ENCODE measurements around the gene CHODL.

CHODL gene

GRCh38 chr21:18249672-18250071, 5.0 kb downstream of the CHODL start:
- Histone ChIP-seq H3K4me1 (ENCODE audit: control insufficient read depth in 5 of 5, insufficient read depth in 5 of 5, low read length in 5 of 5) (peaks cover 0 to 33% (median 22%) of the 10 kb centered on the region in 5 donors), H3K9ac (ENCODE audit: low read length in 5 of 5) (no peak overlapping the region), H3K27ac (ENCODE audit: low read depth, low read length) (no peak overlapping the region), H3K27me3 (ENCODE audit: control insufficient read depth in 5 of 5, insufficient read depth in 4 of 5, low read length in 5 of 5) (peaks cover 0 to 13% (median 3%) of the 10 kb centered on the region in 5 donors), H3K36me3 (ENCODE audit: control insufficient read depth in 5 of 5, insufficient read depth in 5 of 5, low read length in 5 of 5) (no peaks in the 10 kb centered on the region), H3K9me3 (ENCODE audit: control insufficient read depth in 5 of 5, low read length in 5 of 5) (no peaks in the 10 kb centered on the region), H3K4me3 (ENCODE audit: low read depth in 1 of 5, low read length in 5 of 5) (no peak overlapping the region)

GRCh38 chr21:18251065-18251464, 6.4 kb downstream of the CHODL start:
- H3K27ac ChIP-seq (ENCODE audit: low read depth, low read length), result no peak overlapping the region
- no peaks in the 10 kb centered on the region for H3K36me3 ChIP-seq (ENCODE audit: control insufficient read depth in 5 of 5, insufficient read depth in 5 of 5, low read length in 5 of 5)
- H3K4me1 ChIP-seq (ENCODE audit: control insufficient read depth in 5 of 5, insufficient read depth in 5 of 5, low read length in 5 of 5), result peaks cover 0 to 21% (median 9%) of the 10 kb centered on the region in 5 donors
- H3K9ac ChIP-seq (ENCODE audit: low read length in 5 of 5), result no peak overlapping the region
- H3K27me3 ChIP-seq (ENCODE audit: control insufficient read depth in 5 of 5, insufficient read depth in 4 of 5, low read length in 5 of 5), result no peaks in the 10 kb centered on the region
- no peaks in the 10 kb centered on the region for H3K9me3 ChIP-seq (ENCODE audit: control insufficient read depth in 5 of 5, low read length in 5 of 5)
- no peak overlapping the region for H3K4me3 ChIP-seq (ENCODE audit: low read depth in 1 of 5, low read length in 5 of 5)

GRCh38 chr21:18252256-18252655, 7.6 kb downstream of the CHODL start:
- peak overlapping the region in 1 of 5 donors; percentile 22 for H3K9ac ChIP-seq (ENCODE audit: low read length in 5 of 5)
- H3K27ac ChIP-seq (ENCODE audit: low read depth, low read length), result no peak overlapping the region
- no peaks in the 10 kb centered on the region for H3K27me3 ChIP-seq (ENCODE audit: control insufficient read depth in 5 of 5, insufficient read depth in 4 of 5, low read length in 5 of 5)
- H3K4me3 ChIP-seq (ENCODE audit: low read depth in 1 of 5, low read length in 5 of 5), result peak overlapping the region in 1 of 5 donors; percentile 9
- H3K4me1 ChIP-seq (ENCODE audit: control insufficient read depth in 5 of 5, insufficient read depth in 5 of 5, low read length in 5 of 5), result peaks cover 0 to 21% (median 9%) of the 10 kb centered on the region in 5 donors
- H3K9me3 ChIP-seq (ENCODE audit: control insufficient read depth in 5 of 5, low read length in 5 of 5), result no peaks in the 10 kb centered on the region
- no peaks in the 10 kb centered on the region for H3K36me3 ChIP-seq (ENCODE audit: control insufficient read depth in 5 of 5, insufficient read depth in 5 of 5, low read length in 5 of 5)

GRCh38 chr21:18252680-18253079, 8.0 kb downstream of the CHODL start:
- no peaks in the 10 kb centered on the region for H3K9me3 ChIP-seq (ENCODE audit: control insufficient read depth in 5 of 5, low read length in 5 of 5)
- peak overlapping the region in 1 of 5 donors; percentile 22 for H3K9ac ChIP-seq (ENCODE audit: low read length in 5 of 5)
- H3K36me3 ChIP-seq (ENCODE audit: control insufficient read depth in 5 of 5, insufficient read depth in 5 of 5, low read length in 5 of 5), result no peaks in the 10 kb centered on the region
- H3K4me3 ChIP-seq (ENCODE audit: low read depth in 1 of 5, low read length in 5 of 5), result peak overlapping the region in 1 of 5 donors; percentile 9
- no peaks in the 10 kb centered on the region for H3K27me3 ChIP-seq (ENCODE audit: control insufficient read depth in 5 of 5, insufficient read depth in 4 of 5, low read length in 5 of 5)
- H3K4me1 ChIP-seq (ENCODE audit: control insufficient read depth in 5 of 5, insufficient read depth in 5 of 5, low read length in 5 of 5), result peaks cover 0 to 21% (median 9%) of the 10 kb centered on the region in 5 donors
- no peak overlapping the region for H3K27ac ChIP-seq (ENCODE audit: low read depth, low read length)

GRCh38 chr21:18253221-18253620, 8.6 kb downstream of the CHODL start:
- H3K27ac ChIP-seq (ENCODE audit: low read depth, low read length), result no peak overlapping the region
- H3K4me3 ChIP-seq (ENCODE audit: low read depth in 1 of 5, low read length in 5 of 5), result no peak overlapping the region
- peaks cover 0 to 21% (median 9%) of the 10 kb centered on the region in 5 donors for H3K4me1 ChIP-seq (ENCODE audit: control insufficient read depth in 5 of 5, insufficient read depth in 5 of 5, low read length in 5 of 5)
- H3K9me3 ChIP-seq (ENCODE audit: control insufficient read depth in 5 of 5, low read length in 5 of 5), result no peaks in the 10 kb centered on the region
- no peaks in the 10 kb centered on the region for H3K27me3 ChIP-seq (ENCODE audit: control insufficient read depth in 5 of 5, insufficient read depth in 4 of 5, low read length in 5 of 5)
- H3K36me3 ChIP-seq (ENCODE audit: control insufficient read depth in 5 of 5, insufficient read depth in 5 of 5, low read length in 5 of 5), result no peaks in the 10 kb centered on the region
- no peak overlapping the region for H3K9ac ChIP-seq (ENCODE audit: low read length in 5 of 5)

- peaks cover 0 to 21% (median 9%) of the 10 kb centered on the region in 5 donors for H3K4me1 ChIP-seq (ENCODE audit: control insufficient read depth in 5 of 5, insufficient read depth in 5 of 5, low read length in 5 of 5)
- H3K36me3 ChIP-seq (ENCODE audit: control insufficient read depth in 5 of 5, insufficient read depth in 5 of 5, low read length in 5 of 5), result no peaks in the 10 kb centered on the region
- H3K9me3 ChIP-seq (ENCODE audit: control insufficient read depth in 5 of 5, low read length in 5 of 5), result no peaks in the 10 kb centered on the region
- H3K4me3 ChIP-seq (ENCODE audit: low read depth in 1 of 5, low read length in 5 of 5), result no peak overlapping the region
- no peak overlapping the region for H3K27ac ChIP-seq (ENCODE audit: low read depth, low read length)
- no peak overlapping the region for H3K9ac ChIP-seq (ENCODE audit: low read length in 5 of 5)
- H3K27me3 ChIP-seq (ENCODE audit: control insufficient read depth in 5 of 5, insufficient read depth in 4 of 5, low read length in 5 of 5), result no peaks in the 10 kb centered on the region
Observed at GRCh38 chr21:18253799-18254198, 9.2 kb downstream of the CHODL start.

GRCh38 chr21:18265944-18266343, 21.3 kb downstream of the CHODL start:
- no peaks in the 10 kb centered on the region for H3K36me3 ChIP-seq (ENCODE audit: control insufficient read depth in 5 of 5, insufficient read depth in 5 of 5, low read length in 5 of 5)
- no peak overlapping the region for H3K4me3 ChIP-seq (ENCODE audit: low read depth in 1 of 5, low read length in 5 of 5)
- H3K27me3 ChIP-seq (ENCODE audit: control insufficient read depth in 5 of 5, insufficient read depth in 4 of 5, low read length in 5 of 5), result no peaks in the 10 kb centered on the region
- no peaks in the 10 kb centered on the region for H3K9me3 ChIP-seq (ENCODE audit: control insufficient read depth in 5 of 5, low read length in 5 of 5)
- no peak overlapping the region for H3K9ac ChIP-seq (ENCODE audit: low read length in 5 of 5)
- H3K27ac ChIP-seq (ENCODE audit: low read depth, low read length), result no peak overlapping the region
- no peaks in the 10 kb centered on the region for H3K4me1 ChIP-seq (ENCODE audit: control insufficient read depth in 5 of 5, insufficient read depth in 5 of 5, low read length in 5 of 5)

- Histone ChIP-seq H3K9me3 (ENCODE audit: control insufficient read depth in 5 of 5, low read length in 5 of 5) (no peaks in the 10 kb centered on the region), H3K27ac (ENCODE audit: low read depth, low read length) (no peak overlapping the region)
Observed at GRCh38 chr21:18267496-18267895, 22.9 kb downstream of the CHODL start.

GRCh38 chr21:18268906-18269305, 24.3 kb downstream of the CHODL start:
- no peaks in the 10 kb centered on the region for H3K36me3 ChIP-seq (ENCODE audit: control insufficient read depth in 5 of 5, insufficient read depth in 5 of 5, low read length in 5 of 5)
- H3K9ac ChIP-seq (ENCODE audit: low read length in 5 of 5), result no peak overlapping the region
- no peaks in the 10 kb centered on the region for H3K4me1 ChIP-seq (ENCODE audit: control insufficient read depth in 5 of 5, insufficient read depth in 5 of 5, low read length in 5 of 5)
- H3K27ac ChIP-seq (ENCODE audit: low read depth, low read length), result no peak overlapping the region
- H3K9me3 ChIP-seq (ENCODE audit: control insufficient read depth in 5 of 5, low read length in 5 of 5), result no peaks in the 10 kb centered on the region
- H3K4me3 ChIP-seq (ENCODE audit: low read depth in 1 of 5, low read length in 5 of 5), result no peak overlapping the region
- no peaks in the 10 kb centered on the region for H3K27me3 ChIP-seq (ENCODE audit: control insufficient read depth in 5 of 5, insufficient read depth in 4 of 5, low read length in 5 of 5)

More at GRCh38 chr21:18267496-18267895, 22.9 kb downstream of the CHODL start:
- no peak overlapping the region for H3K4me3 ChIP-seq (ENCODE audit: low read depth in 1 of 5, low read length in 5 of 5)
- H3K27me3 ChIP-seq (ENCODE audit: control insufficient read depth in 5 of 5, insufficient read depth in 4 of 5, low read length in 5 of 5), result no peaks in the 10 kb centered on the region
- H3K4me1 ChIP-seq (ENCODE audit: control insufficient read depth in 5 of 5, insufficient read depth in 5 of 5, low read length in 5 of 5), result no peaks in the 10 kb centered on the region
- H3K36me3 ChIP-seq (ENCODE audit: control insufficient read depth in 5 of 5, insufficient read depth in 5 of 5, low read length in 5 of 5), result no peaks in the 10 kb centered on the region
- H3K9ac ChIP-seq (ENCODE audit: low read length in 5 of 5), result no peak overlapping the region

GRCh38 chr21:18269856-18270255, 25.2 kb downstream of the CHODL start:
- no peaks in the 10 kb centered on the region for H3K4me1 ChIP-seq (ENCODE audit: control insufficient read depth in 5 of 5, insufficient read depth in 5 of 5, low read length in 5 of 5)
- no peaks in the 10 kb centered on the region for H3K27me3 ChIP-seq (ENCODE audit: control insufficient read depth in 5 of 5, insufficient read depth in 4 of 5, low read length in 5 of 5)
- no peaks in the 10 kb centered on the region for H3K9me3 ChIP-seq (ENCODE audit: control insufficient read depth in 5 of 5, low read length in 5 of 5)
- H3K36me3 ChIP-seq (ENCODE audit: control insufficient read depth in 5 of 5, insufficient read depth in 5 of 5, low read length in 5 of 5), result no peaks in the 10 kb centered on the region
- no peak overlapping the region for H3K27ac ChIP-seq (ENCODE audit: low read depth, low read length)
- no peak overlapping the region for H3K4me3 ChIP-seq (ENCODE audit: low read depth in 1 of 5, low read length in 5 of 5)
- no peak overlapping the region for H3K9ac ChIP-seq (ENCODE audit: low read length in 5 of 5)

- no peaks in the 10 kb centered on the region for H3K36me3 ChIP-seq (ENCODE audit: control insufficient read depth in 5 of 5, insufficient read depth in 5 of 5, low read length in 5 of 5)
- no peak overlapping the region for H3K27ac ChIP-seq (ENCODE audit: low read depth, low read length)
- no peak overlapping the region for H3K9ac ChIP-seq (ENCODE audit: low read length in 5 of 5)
- H3K4me3 ChIP-seq (ENCODE audit: low read depth in 1 of 5, low read length in 5 of 5), result no peak overlapping the region
- no peaks in the 10 kb centered on the region for H3K9me3 ChIP-seq (ENCODE audit: control insufficient read depth in 5 of 5, low read length in 5 of 5)
- H3K27me3 ChIP-seq (ENCODE audit: control insufficient read depth in 5 of 5, insufficient read depth in 4 of 5, low read length in 5 of 5), result no peaks in the 10 kb centered on the region
- no peaks in the 10 kb centered on the region for H3K4me1 ChIP-seq (ENCODE audit: control insufficient read depth in 5 of 5, insufficient read depth in 5 of 5, low read length in 5 of 5)
Observed at GRCh38 chr21:18273400-18273799, 28.8 kb downstream of the CHODL start.

Data from subcutaneous abdominal adipose tissue (tissue), 5 donors.